ENCODE measurements around the gene AKTIP. TPM values are rescaled to one million over a fixed set of nuclear protein-coding genes. Genes with fewer than 3 reads are reported as not detected.

Gene AKTIP
- total and polyA plus RNA-seq, 9 of the 15 experiments (the other 6 are each of a cell fraction or from before 2014, with no cell fraction given): 3.0 to 10.7 (median 4.4) TPM

DNA sequence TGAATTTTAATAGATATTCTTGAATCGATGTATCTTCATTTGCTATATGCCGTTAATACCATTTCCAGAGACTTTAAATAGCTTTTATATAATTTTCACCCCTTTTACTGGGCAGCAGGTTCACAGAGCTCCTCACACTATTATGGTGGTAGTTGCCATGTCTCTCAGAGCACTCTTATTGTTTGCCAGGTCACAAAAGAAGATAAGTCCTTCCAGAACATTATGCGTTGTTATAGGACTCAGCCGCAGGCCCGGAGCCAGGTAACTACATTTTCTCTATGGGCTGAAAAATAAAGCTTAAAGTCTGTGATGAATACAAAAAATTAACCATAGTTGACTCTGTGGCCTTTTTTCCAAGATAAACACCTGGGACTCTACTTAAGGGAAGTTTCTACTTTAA lies 24.0 kb downstream of the AKTIP start:
- intact Hi-C loops (cut with micrococcal nuclease) (no loop called here), in situ Hi-C loops (cut with MboI) (no loop called here)
- no peak overlapping the region for H2AFZ ChIP-seq (ENCODE audit: low read depth, low read length)
- BruUV-seq (replicated peaks): no TSS peak
- POLR2A ChIA-PET: interaction anchor here (1.3 kb wide), 1 partner anchor 8 kb away, joined by 3 read pairs; no protein-coding TSS in a partner anchor
- no peaks in the 10 kb centered on the region for H3K4me1 ChIP-seq (replicated peaks in 1 of 2; ENCODE audit: control insufficient read depth in 2 of 2, insufficient read depth in 2 of 2, low read length in 2 of 2)
- CTCF ChIA-PET (ENCODE audit: low intra/inter-chr PET ratio): interaction anchor here (0.6 kb wide), 1 partner anchor 18 kb away, joined by 5 read pairs; no protein-coding TSS in a partner anchor
- WGBS (ENCODE audit: insufficient coverage, low coverage, missing lambda C conversion rate): 97% methylated on average over 5 of the region's 5 CpGs
- no peak for TF ChIP-seq ZNF311 (CRISPR knock-in tag; IDR thresholded peaks at IDR 0.05)
- no peak for TF ChIP-seq CBX5 (IDR thresholded peaks at IDR 0.05; ENCODE audit: borderline replicate concordance, low read depth)
- TF ChIP-seq ZNF561 (CRISPR knock-in tag; conservative IDR thresholded peaks at IDR 0.05): no peak
- TF ChIP-seq NKRF (IDR thresholded peaks at IDR 0.05; ENCODE audit: borderline replicate concordance): no peak
- no peak for TF ChIP-seq GABPB1 (CRISPR knock-in tag; IDR thresholded peaks at IDR 0.05)
- no peak for TF ChIP-seq BRD9 (IDR thresholded peaks at IDR 0.05; ENCODE audit: low read depth, partially characterized antibody)
- no peak for TF ChIP-seq PBX2 (CRISPR knock-in tag; IDR thresholded peaks at IDR 0.05; ENCODE audit: low read depth)
- TF ChIP-seq PBX2 (tag; conservative IDR thresholded peaks at IDR 0.05; ENCODE audit: low read depth): no peak
- TF ChIP-seq CTBP1 (IDR thresholded peaks at IDR 0.05; ENCODE audit: borderline replicate concordance): no peak
- TF ChIP-seq ZNF583 (CRISPR knock-in tag; IDR thresholded peaks at IDR 0.05): no peak
- no peak for FAIRE-seq
- ATAC-seq: no peak
- H3K27ac ChIP-seq (ENCODE audit: extremely low read depth, low read depth, low read length): no peak overlapping the region
- H3K4me2 ChIP-seq (ENCODE audit: insufficient read depth, low read length): no peak overlapping the region
- H4K20me1 ChIP-seq (replicated peaks; ENCODE audit: control insufficient read depth, insufficient read depth, low read length): no peaks in the 10 kb centered on the region
- H3K9ac ChIP-seq (ENCODE audit: insufficient read depth in 1 of 2, low read depth in 2 of 2, low read length in 2 of 2): no peak overlapping the region
- no peak for DNase-seq (ENCODE audit: extremely low read depth in 1 of 4, low spot score in 3 of 4)
- H3K36me3 ChIP-seq (ENCODE audit: control insufficient read depth, insufficient read depth, low read length): peaks cover 67% of the 10 kb centered on the region
- no peaks in the 10 kb centered on the region for H3K79me2 ChIP-seq (ENCODE audit: control insufficient read depth, insufficient read depth, low read length)
- no peaks in the 10 kb centered on the region for H3K9me1 ChIP-seq (ENCODE audit: control insufficient read depth, insufficient read depth, low read length)
- no peaks in the 10 kb centered on the region for H3K27me3 ChIP-seq (ENCODE audit: control insufficient read depth in 2 of 2, insufficient read depth in 2 of 2, low read length in 2 of 2)
- no peak overlapping the region for H3K4me3 ChIP-seq
- H3K9me3 ChIP-seq (replicated peaks; ENCODE audit: control insufficient read depth, insufficient read depth, low read depth, low read length): no peaks in the 10 kb centered on the region; the same call in 1 of the 2 replicates
